ENCODE results near the gene RHOA. TPM values are rescaled to one million over a fixed set of nuclear protein-coding genes. Genes with fewer than 3 reads are reported as not detected.
A peak's percentile ranks its signal among the peaks of the same experiment; 100 is the strongest.
"Not testable (repeated sequence)": the region's sequence is repeated elsewhere in the genome, so short reads cannot be mapped to it uniquely, and the experiment has no call there.

Gene RHOA
- total RNA-seq, 1 donor from 2014 or later: 143 TPM

GRCh38 chr3:49371946-49372345, 39.8 kb downstream of the RHOA start:
- no peak for DNase-seq (ENCODE audit: low spot score in 2 of 2)
- no peak for FAIRE-seq

DNA sequence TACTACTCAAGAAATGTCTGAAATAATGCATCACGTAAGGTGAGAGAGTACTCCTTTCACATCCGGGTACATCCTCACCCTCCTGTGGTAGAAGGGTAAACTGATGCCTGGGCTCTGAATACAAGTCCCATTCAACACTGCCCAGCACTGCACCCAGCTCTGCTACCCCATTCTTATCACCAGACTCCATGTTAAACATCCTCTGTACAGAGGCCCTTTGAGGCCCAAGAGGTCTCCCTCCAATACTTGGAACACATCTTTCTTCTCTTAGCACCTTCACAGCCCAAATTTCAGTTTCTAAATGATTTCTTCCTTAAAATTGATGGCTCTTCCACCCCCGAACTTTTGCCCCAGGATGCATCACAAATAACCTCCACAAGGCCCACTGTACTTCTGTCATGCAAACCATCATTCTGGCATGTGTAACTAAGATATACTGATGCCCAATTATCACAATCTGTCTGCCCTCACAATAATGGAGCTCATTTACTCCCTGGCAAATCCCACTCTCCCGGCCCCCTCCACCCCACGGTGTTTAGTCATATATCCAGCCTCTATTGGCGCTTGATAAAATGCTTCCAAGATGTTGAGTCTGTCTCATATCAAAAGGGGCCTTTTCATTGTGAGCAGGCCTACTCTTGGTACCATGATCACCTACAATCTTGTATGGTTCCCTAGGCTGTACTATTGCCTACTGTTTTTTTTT, 41.0 kb downstream of the RHOA start:
- no peak for FAIRE-seq

GRCh38 chr3:49362561-49362960, 49.2 kb downstream of the RHOA start:
- no peak for DNase-seq (ENCODE audit: low spot score in 2 of 2)
- no peak for FAIRE-seq

More for the DNA sequence above, 41.0 kb downstream of the RHOA start:
- no peak for DNase-seq (ENCODE audit: low spot score in 2 of 2)

DNA sequence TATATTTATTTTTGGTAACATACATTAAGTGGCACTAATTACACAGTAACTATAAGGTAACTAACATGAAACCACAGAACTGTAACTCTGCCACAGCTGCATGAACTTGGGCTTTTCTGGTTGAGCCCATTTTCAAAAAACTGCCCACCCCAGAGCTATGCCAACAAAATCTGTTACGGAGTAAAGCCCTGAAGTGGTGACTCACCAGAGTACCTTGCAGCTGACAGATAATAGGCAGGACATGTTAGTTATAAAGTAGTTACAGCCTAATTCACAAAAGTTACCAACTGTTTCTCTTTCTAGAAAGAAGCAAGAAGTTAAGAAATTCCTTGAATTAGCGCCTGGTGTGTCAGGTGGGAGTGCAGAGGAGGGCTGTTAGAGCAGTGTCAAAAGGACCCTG, 52.2 kb downstream of the RHOA start:
- DNase-seq (ENCODE audit: low spot score in 2 of 2) (no peak), FAIRE-seq (no peak)

DNA sequence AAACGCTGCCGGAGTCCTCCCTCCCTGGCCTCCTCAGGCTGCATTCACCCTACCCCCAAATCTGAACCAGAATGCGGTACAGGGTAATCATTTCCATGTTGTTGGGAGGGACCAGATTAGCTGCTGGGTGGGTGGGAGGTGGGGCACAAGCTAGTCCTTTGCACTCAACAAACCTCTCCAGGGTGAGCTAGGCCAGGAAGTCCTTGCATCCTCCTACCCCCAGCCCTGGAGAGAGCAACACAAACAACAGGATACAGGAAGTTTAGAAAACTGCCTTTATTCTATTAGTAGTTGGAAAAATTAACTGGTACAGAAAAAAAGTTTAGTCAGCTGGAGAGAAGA, 52.9 kb downstream of the RHOA start:
- FAIRE-seq (no peak), DNase-seq (ENCODE audit: low spot score in 2 of 2) (no peak)

DNA sequence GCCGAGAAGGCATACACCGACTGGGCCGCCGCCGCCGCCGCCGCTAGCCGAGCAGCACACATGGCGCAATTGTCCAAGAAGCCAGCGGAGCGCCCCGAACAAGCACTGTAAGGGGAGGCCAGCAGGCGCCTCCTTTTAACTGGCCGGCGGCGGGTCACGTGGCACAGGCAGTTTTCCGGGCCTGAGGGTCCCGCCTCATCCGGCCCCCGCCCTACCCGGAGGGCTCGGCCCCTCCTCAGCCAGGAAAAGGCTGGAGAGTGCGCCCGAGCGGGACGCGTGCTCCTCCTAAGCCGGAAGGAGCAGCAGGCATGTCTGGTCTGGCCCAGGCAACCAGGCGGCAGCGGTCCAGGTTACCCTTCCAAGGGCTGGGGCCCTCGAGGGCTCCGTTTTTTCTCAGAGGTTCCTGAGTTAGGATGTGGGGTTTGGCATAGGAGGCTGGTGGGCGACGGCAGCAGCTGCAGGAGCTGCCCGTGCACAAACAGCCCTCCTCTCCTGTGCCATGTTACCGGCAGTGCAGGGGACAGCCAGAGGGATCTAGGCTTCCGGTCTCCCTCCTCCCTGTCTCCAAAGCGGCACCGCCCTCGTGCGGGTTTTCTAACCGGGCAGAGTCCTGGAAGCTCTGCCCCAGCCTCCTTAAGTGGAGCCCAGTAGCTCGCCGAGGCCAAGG, 53.4 kb downstream of the RHOA start, which contains the start of gene GPX1:
GPX1 (minus strand) TSS at position 137 of the 667 bp plus-strand sequence; CDS start at position 62, 75 bp downstream.
- DNase-seq (ENCODE audit: low spot score in 2 of 2) (peak; percentile 87 to 90), FAIRE-seq (no peak)

DNA sequence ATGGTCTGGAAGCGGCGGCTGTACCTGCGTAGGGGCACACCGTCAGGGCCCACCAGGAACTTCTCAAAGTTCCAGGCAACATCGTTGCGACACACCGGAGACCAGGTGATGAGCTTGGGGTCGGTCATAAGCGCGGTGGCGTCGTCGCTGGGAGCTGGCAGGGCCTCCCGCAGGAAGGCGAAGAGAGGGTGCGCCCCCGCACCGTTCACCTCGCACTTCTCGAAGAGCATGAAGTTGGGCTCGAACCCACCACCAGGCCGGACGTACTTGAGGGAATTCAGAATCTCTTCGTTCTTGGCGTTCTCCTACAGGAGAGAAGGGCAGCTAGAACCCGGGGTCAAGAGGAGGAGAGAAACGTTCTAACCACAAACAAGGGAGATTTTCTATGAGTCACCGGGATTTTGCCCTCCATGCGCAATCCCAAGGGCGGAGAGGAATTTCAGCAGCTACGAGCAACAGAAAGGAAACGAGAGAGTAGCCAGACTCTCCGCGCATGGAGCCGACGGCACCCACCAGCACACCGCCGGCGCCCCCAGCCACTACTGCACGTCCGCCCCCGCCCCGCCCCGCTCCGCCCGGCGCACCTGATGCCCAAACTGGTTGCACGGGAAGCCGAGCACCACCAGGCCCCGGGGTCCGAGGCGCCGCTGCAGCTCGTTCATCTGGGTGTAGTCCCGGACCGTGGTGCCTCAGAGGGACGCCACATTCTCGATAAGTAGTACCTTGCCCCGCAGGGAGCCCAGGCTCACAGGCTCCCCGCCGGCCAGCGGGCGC, 54.1 kb downstream of the RHOA start:
- DNase-seq (ENCODE audit: low spot score in 2 of 2): peak in 1 of 2 donors; percentile 52
- not testable (repeated sequence) for FAIRE-seq

- DNase-seq (ENCODE audit: low spot score in 2 of 2); FAIRE-seq: not testable (repeated sequence)
Observed at GRCh38 chr3:49357095-49357442, 54.7 kb downstream of the RHOA start.

DNA sequence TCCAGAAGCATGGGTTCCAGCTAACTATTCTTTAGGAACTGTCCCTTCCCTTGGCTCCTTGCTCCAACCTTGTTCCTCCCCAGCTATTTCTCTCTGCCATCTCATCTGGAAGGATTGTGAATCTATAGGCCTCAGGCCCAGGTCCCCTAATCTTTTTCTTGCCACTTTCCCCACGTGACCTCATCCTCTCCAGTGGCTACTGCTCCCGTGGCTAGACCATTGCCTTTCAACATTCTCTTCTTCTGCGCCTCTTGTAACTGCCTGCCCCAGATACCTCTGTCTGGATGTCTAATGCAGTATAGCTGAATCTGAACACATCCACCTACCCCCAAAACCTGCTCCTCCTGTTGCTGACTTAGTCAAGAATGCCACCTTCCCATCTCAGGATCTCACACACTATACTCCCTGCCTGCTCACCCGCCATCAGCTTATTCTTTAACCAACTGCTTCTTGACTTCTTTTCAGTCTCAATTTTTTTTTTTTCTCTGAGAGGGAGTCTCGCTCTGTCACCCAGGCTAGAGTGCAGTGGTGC, 58.8 kb downstream of the RHOA start:
- DNase-seq (ENCODE audit: low spot score in 2 of 2) (no peak), FAIRE-seq (no peak)

DNA sequence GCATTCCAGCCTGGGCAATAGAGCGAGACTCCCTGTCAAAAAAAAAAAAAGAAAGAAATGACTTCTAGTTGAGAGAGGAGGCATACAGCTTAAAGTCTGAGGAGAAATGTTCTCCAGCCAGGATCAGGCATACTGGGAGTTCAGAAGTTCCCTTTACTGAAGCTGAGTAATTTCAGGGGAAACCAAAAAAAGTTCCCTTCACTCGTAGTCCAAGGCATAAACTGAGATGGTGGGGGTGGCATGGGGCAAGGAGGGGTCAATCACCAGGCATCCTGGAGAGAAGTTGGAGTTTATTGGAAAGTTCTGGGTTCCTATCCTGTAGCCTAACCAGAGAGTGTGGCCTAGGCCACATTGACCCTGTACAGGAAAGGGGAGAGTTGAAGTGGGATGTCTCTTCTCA, 59.5 kb downstream of the RHOA start:
- FAIRE-seq: no peak
- no peak for DNase-seq (ENCODE audit: low spot score in 2 of 2)

DNA sequence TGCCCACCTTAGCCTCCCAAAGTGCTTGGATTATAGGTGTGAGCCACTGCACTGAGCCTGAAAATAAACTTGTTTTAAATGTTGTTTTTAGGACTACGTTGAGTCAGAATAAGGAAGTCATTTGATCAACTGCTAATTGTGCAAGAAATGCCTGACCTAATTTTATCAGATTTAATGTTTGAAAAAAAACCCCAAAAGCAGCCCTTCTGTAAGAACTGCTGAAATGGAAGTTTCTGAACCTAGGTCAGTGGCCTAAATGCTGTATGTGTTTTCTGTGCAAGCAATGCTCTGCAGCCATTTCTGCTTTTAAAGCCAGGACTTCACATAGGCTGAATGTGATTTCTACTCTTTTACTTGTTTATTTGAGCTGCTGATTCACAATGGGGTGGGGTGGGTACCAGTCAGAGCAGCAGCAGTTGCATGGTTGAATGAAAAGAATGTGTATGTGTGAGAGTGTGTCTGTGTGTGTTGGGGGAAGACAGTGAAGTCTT, 60.2 kb downstream of the RHOA start:
- DNase-seq (ENCODE audit: low spot score in 2 of 2): no peak
- no peak for FAIRE-seq

- DNase-seq (ENCODE audit: low spot score in 2 of 2) (no peak), FAIRE-seq (no peak)
Observed at GRCh38 chr3:49349348-49350114, 62.2 kb downstream of the RHOA start.

- FAIRE-seq; DNase-seq (ENCODE audit: low spot score in 2 of 2): not testable (repeated sequence)
Observed at GRCh38 chr3:49348361-49348760, 63.4 kb downstream of the RHOA start.

DNA sequence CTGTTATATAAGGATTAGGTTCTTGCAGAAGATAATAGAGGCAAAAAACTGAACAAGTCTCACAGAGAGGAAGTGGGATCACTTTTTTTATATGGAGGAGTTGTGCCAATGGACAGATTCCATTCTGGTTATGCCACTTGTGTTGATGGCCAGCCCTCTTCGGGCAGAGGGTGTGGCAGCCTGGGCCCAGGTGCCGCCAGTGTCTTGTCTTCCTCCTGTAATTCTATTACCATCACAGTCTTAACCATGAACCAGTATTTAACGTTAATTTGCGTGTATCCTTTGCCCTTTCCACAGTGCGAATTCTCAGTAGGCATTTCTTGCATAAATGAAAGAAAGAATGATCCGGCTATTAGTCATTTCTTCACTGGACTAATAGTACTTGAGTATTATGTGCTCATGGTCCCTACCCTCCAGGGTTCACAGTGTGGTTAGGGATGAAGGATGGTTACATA, 65.0 kb downstream of the RHOA start:
- no peak for FAIRE-seq
- no peak for DNase-seq (ENCODE audit: low spot score in 2 of 2)

- FAIRE-seq (no peak), DNase-seq (ENCODE audit: low spot score in 2 of 2) (no peak)
Observed at GRCh38 chr3:49343163-49343562, 68.6 kb downstream of the RHOA start.

- no peak for FAIRE-seq
- DNase-seq (ENCODE audit: low spot score in 2 of 2): no peak
Observed at GRCh38 chr3:49341996-49342395, 69.8 kb downstream of the RHOA start.

DNA sequence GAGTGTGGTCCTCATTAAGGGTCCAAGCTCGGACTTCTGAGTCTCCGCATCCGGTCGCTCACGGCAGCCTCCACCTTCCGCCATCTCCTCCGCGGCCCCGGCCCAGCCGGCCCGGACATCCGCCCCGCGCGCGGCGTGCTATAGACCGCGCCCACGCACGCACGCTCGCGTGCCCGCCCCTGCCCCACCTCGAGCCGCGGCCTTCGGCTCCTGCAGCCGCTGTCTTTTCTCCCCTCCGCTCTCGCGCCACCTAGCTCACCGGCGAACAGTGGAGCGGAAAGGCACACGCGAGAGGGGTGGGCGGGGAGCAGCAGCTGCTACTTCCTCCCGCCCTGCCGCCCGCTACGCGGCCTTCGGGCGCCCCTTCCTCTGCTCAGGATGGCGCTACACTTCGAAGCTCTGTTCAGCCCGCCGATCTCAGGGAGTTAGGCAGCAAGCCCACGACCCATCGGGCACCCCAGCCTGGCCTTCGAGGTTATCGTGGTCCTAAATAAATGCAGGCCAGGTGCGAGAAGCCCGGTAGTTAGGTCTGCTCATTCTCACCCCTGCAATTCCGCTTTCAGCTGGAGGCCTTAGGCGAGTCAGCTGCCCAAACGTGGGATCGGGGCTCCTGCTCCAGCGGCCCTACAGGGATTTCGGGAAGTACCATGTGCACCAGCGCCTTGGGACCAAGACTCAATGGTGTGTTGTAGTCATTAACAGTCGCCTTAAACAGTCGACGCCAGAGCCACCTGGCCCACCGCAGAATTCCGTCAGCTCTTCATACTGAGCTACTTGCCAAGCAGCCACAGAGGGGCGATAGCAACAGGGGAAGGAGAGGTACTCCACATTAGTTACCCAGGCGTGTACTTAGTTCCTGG, 71.6 kb downstream of the RHOA start, which contains the start of gene USP4:
USP4 (minus strand) TSS at position 113 of the 860 bp plus-strand sequence; CDS start at position 84, 29 bp downstream.
- no peak for FAIRE-seq
- peak; percentile 72 to 80 for DNase-seq (ENCODE audit: low spot score in 2 of 2)

DNA sequence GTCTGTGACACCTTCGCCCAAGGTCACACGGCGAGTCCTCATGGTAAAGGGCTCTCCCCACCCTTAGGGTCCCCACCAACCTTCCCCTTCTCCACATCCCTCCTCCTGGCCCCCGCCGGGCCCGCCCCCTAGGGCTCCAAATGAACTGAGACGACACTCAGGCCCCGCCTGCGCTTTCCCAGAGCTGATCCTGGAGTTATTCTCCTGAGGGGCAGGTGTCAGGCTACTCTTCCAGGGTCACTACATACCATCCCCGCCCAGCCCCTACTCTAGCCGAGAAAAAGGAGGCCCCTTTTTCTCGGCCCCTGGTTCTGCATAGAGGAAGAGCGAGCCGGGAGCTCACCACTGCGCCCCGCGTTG, 72.2 kb downstream of the RHOA start:
- DNase-seq (ENCODE audit: low spot score in 2 of 2) (no peak), FAIRE-seq (no peak)
